KBM-7 (cell line): Measurements from ENCODE around the gene FILIP1.

ENCODE experiments used
- DNase-seq: peaks from one replicate; pipeline ENCODE4 v3.0.0-alpha.2; 2015
- in situ Hi-C: fragments of 300-500 bp; cut with MboI; formaldehyde crosslinking; loops from 2 replicates; pipeline ENCODE4 v1.14.3; 2020; ENCODE audit warnings: low sequenced_read_pairs, low pct_unique_long_range_greater_than_20kb, mixed read lengths

FILIP1 gene

GRCh38 chr6:75368864-75369402 is 124.7 kb downstream of the FILIP1 start:
- no peak for DNase-seq
- in situ Hi-C loops = no loop called here

GRCh38 chr6:75368151-75368779 is 125.3 kb downstream of the FILIP1 start:
- no peak for DNase-seq
- in situ Hi-C loops = no loop called here

GRCh38 chr6:75363304-75363703 is 130.3 kb downstream of the FILIP1 start:
- in situ Hi-C loops = no loop called here
- DNase-seq = no peak

- in situ Hi-C loops = no loop called here
Observed at GRCh38 chr6:75353644-75354043, 140.0 kb downstream of the FILIP1 start.

GRCh38 chr6:75351570-75351969 is 142.0 kb downstream of the FILIP1 start:
- in situ Hi-C loops = no loop called here

More at GRCh38 chr6:75353644-75354043, 140.0 kb downstream of the FILIP1 start:
- no peak for DNase-seq

GRCh38 chr6:75350808-75351207 is 142.8 kb downstream of the FILIP1 start:
- in situ Hi-C loops = no loop called here
- no peak for DNase-seq

More at GRCh38 chr6:75351570-75351969, 142.0 kb downstream of the FILIP1 start:
- no peak for DNase-seq

- in situ Hi-C loops = no loop called here
- no peak for DNase-seq
Observed at GRCh38 chr6:75350156-75350555, 143.4 kb downstream of the FILIP1 start.

- peak; percentile 34 for DNase-seq
- in situ Hi-C loops = no loop called here
Observed at GRCh38 chr6:75349262-75349984, 144.2 kb downstream of the FILIP1 start.

GRCh38 chr6:75348882-75349261 is 144.7 kb downstream of the FILIP1 start:
- no peak for DNase-seq
- in situ Hi-C loops = no loop called here

- DNase-seq = no peak
- in situ Hi-C loops = no loop called here
Observed at GRCh38 chr6:75347898-75348610, 145.5 kb downstream of the FILIP1 start.

- no peak for DNase-seq
- in situ Hi-C loops = no loop called here
Observed at GRCh38 chr6:75345413-75345812, 148.2 kb downstream of the FILIP1 start.

GRCh38 chr6:75344455-75344854 is 149.1 kb downstream of the FILIP1 start:
- in situ Hi-C loops = no loop called here
- DNase-seq = no peak

- in situ Hi-C loops = no loop called here
- no peak for DNase-seq
Observed at GRCh38 chr6:75344021-75344420, 149.6 kb downstream of the FILIP1 start.

GRCh38 chr6:75337835-75338580 is 155.6 kb downstream of the FILIP1 start:
- no peak for DNase-seq
- in situ Hi-C loops = no loop called here

GRCh38 chr6:75334266-75335040 is 159.1 kb downstream of the FILIP1 start:
- DNase-seq = no peak
- in situ Hi-C loops = no loop called here

GRCh38 chr6:75333676-75334200 is 159.9 kb downstream of the FILIP1 start:
- no peak for DNase-seq
- in situ Hi-C loops = no loop called here

GRCh38 chr6:75331151-75331550 is 162.4 kb downstream of the FILIP1 start:
- in situ Hi-C loops = no loop called here
- no peak for DNase-seq

- no peak for DNase-seq
- in situ Hi-C loops = no loop called here
Observed at GRCh38 chr6:75329703-75330102, 163.9 kb downstream of the FILIP1 start.
